ENCODE results near the gene CHCHD4. TPM values are rescaled to one million over a fixed set of nuclear protein-coding genes. Genes with fewer than 3 reads are reported as not detected.
A peak's percentile ranks its signal among the peaks of the same experiment; 100 is the strongest.

CHCHD4 gene
- total RNA-seq, 1 donor from 2014 or later: 9.8 TPM

- intact Hi-C loops (cut with micrococcal nuclease): no loop called here
- peaks cover 20% of the 10 kb centered on the region for H3K4me1 Mint-ChIP-seq
- H3K36me3 Mint-ChIP-seq (ENCODE audit: low read depth): peaks cover 71% of the 10 kb centered on the region
- no peaks in the 10 kb centered on the region for H3K9me3 Mint-ChIP-seq
- no peak for TF ChIP-seq CTCF (IDR thresholded peaks at IDR 0.05)
- ChIA-PET CTCF (interaction anchor here (1.6 kb wide), 1 partner anchor 249 kb away, joined by 6 read pairs; no protein-coding TSS in a partner anchor), POLR2A (interaction anchor here (1.1 kb wide), 1 partner anchor 33 kb away, joined by 4 read pairs; the partner anchor contains the start of genes LSM3 and XPC)
- ATAC-seq (ENCODE audit: low read depth): no peak
- peak overlapping the region; percentile 96 for H3K27ac Mint-ChIP-seq
- no peak overlapping the region for H3K4me3 Mint-ChIP-seq
- no peak for DNase-seq
- no peaks in the 10 kb centered on the region for H3K27me3 Mint-ChIP-seq
Observed at GRCh38 chr3:14145670-14146380, 21.2 kb upstream of the CHCHD4 start.

DNA sequence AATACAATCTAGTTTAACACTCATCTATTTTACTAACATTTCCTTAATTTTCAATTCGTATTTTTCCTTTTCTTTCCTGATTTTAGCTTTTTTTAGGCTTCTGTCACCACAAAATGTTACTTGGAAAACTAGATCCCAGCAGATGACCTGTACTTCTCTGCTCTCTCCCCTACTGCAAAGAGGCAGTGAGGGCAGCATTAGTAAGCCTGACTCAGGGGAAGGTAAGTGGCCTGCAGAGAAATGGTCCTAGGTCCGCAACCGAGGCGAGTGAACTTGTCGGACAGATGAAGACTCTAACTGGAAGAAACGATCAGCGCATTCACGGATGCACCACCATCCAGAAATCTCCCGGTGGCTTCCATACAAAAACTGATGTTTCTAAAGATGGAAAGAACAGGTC is 20.6 kb upstream of the CHCHD4 start:
- no peak overlapping the region for H3K4me3 Mint-ChIP-seq
- peaks cover 20% of the 10 kb centered on the region for H3K4me1 Mint-ChIP-seq
- peak overlapping the region; percentile 96 for H3K27ac Mint-ChIP-seq
- no peaks in the 10 kb centered on the region for H3K9me3 Mint-ChIP-seq
- ChIA-PET CTCF (interaction anchor here (1.6 kb wide), 1 partner anchor 249 kb away, joined by 6 read pairs; no protein-coding TSS in a partner anchor), POLR2A (interaction anchor here (1.0 to 1.8 kb wide), 2 partner anchors 21 to 33 kb away, joined by 8 to 16 read pairs; partner anchors contain the start of genes CHCHD4, LSM3, TMEM43 and XPC)
- intact Hi-C loops (cut with micrococcal nuclease): no loop called here
- peaks cover 72% of the 10 kb centered on the region for H3K36me3 Mint-ChIP-seq (ENCODE audit: low read depth)
- no peak for DNase-seq
- TF ChIP-seq CTCF (IDR thresholded peaks at IDR 0.05): no peak
- no peak for ATAC-seq (ENCODE audit: low read depth)
- no peaks in the 10 kb centered on the region for H3K27me3 Mint-ChIP-seq

- Mint-ChIP-seq H3K4me1 (peaks cover 20% of the 10 kb centered on the region), H3K4me3 (peak overlapping the region; percentile 57), H3K27me3 (no peaks in the 10 kb centered on the region), H3K36me3 (ENCODE audit: low read depth) (peaks cover 74% of the 10 kb centered on the region), H3K9me3 (no peaks in the 10 kb centered on the region), H3K27ac (peak overlapping the region; percentile 96)
- ATAC-seq (ENCODE audit: low read depth) (peak; percentile 89), DNase-seq (peak; percentile 33)
- TF ChIP-seq CTCF (IDR thresholded peaks at IDR 0.05): no peak
- intact Hi-C loops (cut with micrococcal nuclease): loop anchor here (1.0 kb wide), 2 partner anchors 20 to 34 kb away; partner anchors contain the start of genes CHCHD4, LSM3 and XPC
- POLR2A ChIA-PET: interaction anchor here (1.0 to 1.8 kb wide), 2 partner anchors 20 to 34 kb away, joined by 8 to 16 read pairs; partner anchors contain the start of genes CHCHD4, LSM3, TMEM43 and XPC
- CTCF ChIA-PET: interaction anchor here (1.6 kb wide), 1 partner anchor 248 kb away, joined by 6 read pairs; no protein-coding TSS in a partner anchor
Observed at GRCh38 chr3:14144423-14145075, 19.9 kb upstream of the CHCHD4 start.

GRCh38 chr3:14143271-14144225 is 18.9 kb upstream of the CHCHD4 start:
- no peak for DNase-seq
- POLR2A ChIA-PET: interaction anchor here (0.5 to 1.8 kb wide), 2 partner anchors 14 to 19 kb away, joined by 8 to 16 read pairs; partner anchors contain the start of genes CHCHD4 and TMEM43
- H3K36me3 Mint-ChIP-seq (ENCODE audit: low read depth): peaks cover 75% of the 10 kb centered on the region

More at GRCh38 chr3:14143271-14144225, 18.9 kb upstream of the CHCHD4 start:
- no peak for ATAC-seq (ENCODE audit: low read depth)
- no peaks in the 10 kb centered on the region for H3K27me3 Mint-ChIP-seq
- peaks cover 20% of the 10 kb centered on the region for H3K4me1 Mint-ChIP-seq
- H3K27ac Mint-ChIP-seq: peak overlapping the region; percentile 96
- intact Hi-C loops (cut with micrococcal nuclease): loop anchor here (1.0 kb wide), 2 partner anchors 19 to 35 kb away; partner anchors contain the start of genes CHCHD4, LSM3 and XPC
- TF ChIP-seq CTCF (IDR thresholded peaks at IDR 0.05): no peak
- H3K9me3 Mint-ChIP-seq: no peaks in the 10 kb centered on the region
- no peak overlapping the region for H3K4me3 Mint-ChIP-seq
- CTCF ChIA-PET: interaction anchor here (0.8 to 1.6 kb wide), 2 partner anchors 35 to 247 kb away, joined by 4 to 6 read pairs; partner anchors contain the start of genes LSM3 and XPC
